ENCODE results near the gene HLA-G.

DNA sequence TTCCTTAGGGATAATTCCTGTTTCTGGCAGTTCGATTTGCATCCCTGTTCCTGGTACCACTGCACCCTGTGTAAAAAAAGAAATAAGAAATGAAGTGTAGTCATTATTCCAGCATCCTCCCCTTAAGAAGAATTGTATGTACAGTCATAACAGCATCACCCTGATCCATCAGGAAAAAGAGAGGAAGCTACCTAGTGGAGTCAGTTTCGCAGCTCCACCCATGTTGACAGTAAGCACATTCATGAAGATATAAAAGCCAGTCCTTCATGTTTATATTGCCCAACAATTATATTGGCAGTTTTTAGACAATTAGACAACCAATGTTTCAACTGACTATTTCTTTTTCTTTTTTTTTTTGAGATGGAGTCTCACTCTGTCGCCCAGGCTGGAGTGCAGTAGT is 21.2 kb upstream of the HLA-G start:
- no peak for TF ChIP-seq POLR2AphosphoS5 (IDR thresholded peaks at IDR 0.05; ENCODE audit: low read depth, low read length)
- TF ChIP-seq FOXP2 (optimal IDR thresholded peaks at IDR 0.05; ENCODE audit: borderline replicate concordance, extremely low read depth, extremely low read length, insufficient read depth): no peak

Measured in PFSK-1 (cell line).